Measurements from ENCODE around the gene MLC1.

The MLC1 gene

GRCh38 chr22:50085211-50085972, at the start of gene MLC1:
Gene MLC1 (minus strand): TSS chr22:50085426. CDS start chr22:50084902, 524 bp downstream.
- no peak within 1 kb of the TSS for H3K4me3 ChIP-seq (ENCODE audit: low read depth, low read length)
- TF ChIP-seq CTCF (IDR thresholded peaks at IDR 0.05; ENCODE audit: borderline replicate concordance, insufficient read depth, low read depth, low read length): no peak

GRCh38 chr22:50134481-50134880, 49.3 kb upstream of the MLC1 start:
- TF ChIP-seq CTCF (IDR thresholded peaks at IDR 0.05; ENCODE audit: borderline replicate concordance, insufficient read depth, low read depth, low read length): no peak
- H3K4me3 ChIP-seq (ENCODE audit: low read depth, low read length): no peak overlapping the region

DNA sequence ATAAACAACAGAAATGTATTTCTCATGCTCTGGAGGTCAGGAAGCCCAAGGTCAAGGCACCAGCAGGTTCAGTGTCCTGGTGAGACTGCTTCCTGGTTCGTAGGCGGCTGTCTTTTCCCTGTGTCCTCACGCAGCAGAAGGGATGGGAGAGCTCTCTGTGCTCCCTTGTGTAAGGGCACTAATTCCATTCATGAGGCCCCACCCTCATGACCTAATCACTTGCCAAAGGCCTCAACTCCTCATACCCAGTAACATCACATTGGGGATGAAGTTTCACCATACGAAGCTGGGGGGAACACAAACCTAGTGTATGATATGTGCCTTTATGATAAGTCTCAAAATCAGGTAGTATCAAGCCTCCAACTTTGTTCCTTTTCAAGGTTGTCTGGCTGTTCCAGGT, 46.7 kb upstream of the MLC1 start:
- no peak overlapping the region for H3K4me3 ChIP-seq (ENCODE audit: low read depth, low read length)
- TF ChIP-seq CTCF (IDR thresholded peaks at IDR 0.05; ENCODE audit: borderline replicate concordance, insufficient read depth, low read depth, low read length): no peak

DNA sequence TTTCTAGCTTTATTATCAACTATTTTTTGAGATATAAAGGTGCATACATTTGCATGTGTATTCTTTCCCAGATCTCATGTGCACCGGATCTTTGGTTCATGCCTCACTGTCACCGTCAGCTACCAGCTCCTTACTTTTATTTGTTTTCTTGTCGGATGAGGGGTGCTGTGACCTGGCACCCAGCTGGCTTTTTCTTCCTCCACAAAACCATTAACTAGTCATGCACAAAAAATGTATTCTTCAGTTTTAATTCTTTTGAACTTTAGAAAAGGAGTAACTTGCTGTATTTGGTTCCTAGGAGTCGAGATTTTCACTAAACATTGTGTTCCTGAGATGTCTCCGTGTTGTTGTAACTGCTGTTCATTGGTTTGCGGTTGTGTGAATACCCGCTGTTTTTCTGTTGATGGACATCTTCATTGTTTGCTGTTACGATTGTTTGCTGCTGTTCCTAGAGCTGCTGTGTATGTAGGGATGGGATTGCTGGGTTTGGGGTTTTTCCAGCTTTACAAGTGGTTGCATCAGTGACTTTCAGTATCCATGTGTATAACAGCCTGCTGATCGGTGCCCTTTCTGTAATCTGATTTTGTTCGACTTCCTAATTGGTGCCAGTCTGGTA, 44.0 kb upstream of the MLC1 start:
- TF ChIP-seq CTCF (IDR thresholded peaks at IDR 0.05; ENCODE audit: borderline replicate concordance, insufficient read depth, low read depth, low read length): no peak
- H3K4me3 ChIP-seq (ENCODE audit: low read depth, low read length): no peak overlapping the region

DNA sequence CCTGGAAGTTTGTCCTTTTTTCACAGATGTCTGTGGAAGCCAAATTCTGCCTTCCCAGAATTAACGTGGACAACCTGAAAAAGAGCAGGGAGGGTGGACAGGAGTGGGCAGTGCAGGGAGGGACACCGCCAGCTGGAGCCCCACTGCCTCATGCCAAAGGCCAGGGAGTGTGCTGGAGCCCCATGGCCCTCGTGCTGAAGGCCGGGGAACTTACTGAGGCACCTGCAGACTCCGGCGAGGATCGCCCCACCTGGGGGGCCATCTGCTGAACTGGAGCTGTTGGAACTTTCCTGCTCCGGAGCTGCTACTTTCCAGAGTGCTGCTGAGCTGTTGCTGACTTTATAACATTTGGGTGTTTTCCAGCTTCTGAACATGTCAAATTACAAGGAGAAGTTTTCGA, 39.8 kb upstream of the MLC1 start:
- TF ChIP-seq CTCF (IDR thresholded peaks at IDR 0.05; ENCODE audit: borderline replicate concordance, insufficient read depth, low read depth, low read length): no peak

GRCh38 chr22:50123119-50123518, 37.9 kb upstream of the MLC1 start:
- TF ChIP-seq CTCF (IDR thresholded peaks at IDR 0.05; ENCODE audit: borderline replicate concordance, insufficient read depth, low read depth, low read length): no peak
- no peak overlapping the region for H3K4me3 ChIP-seq (ENCODE audit: low read depth, low read length)

More for the DNA sequence above, 39.8 kb upstream of the MLC1 start:
- H3K4me3 ChIP-seq (ENCODE audit: low read depth, low read length): no peak overlapping the region

All from GM12875 (cell line).